Omental fat pad (tissue), 4 donors: ENCODE measurements around the gene NEIL1. TPM values are rescaled to one million over a fixed set of nuclear protein-coding genes. Genes with fewer than 3 reads are reported as not detected.

ENCODE experiments used
- ATAC-seq: fragments of 150-250 bp; one replicate; pipeline ENCODE4 v1.9.1; 2016; ENCODE audit warnings: mild to moderate bottlenecking, moderate library complexity; ENCODE audit not compliant: low FRiP score
- DNase-seq: peaks from one replicate; pipeline ENCODE4 v3.0.0-alpha.2; 2019; ENCODE audit warnings: low spot score
- CTCF ChIP-seq, 3 donors: fragments of 450-650 bp; IDR thresholded peaks; one replicate each; pipeline ENCODE4 v1.5.1; 2016 to 2017; ENCODE audit warnings: antibody characterized with exemption in 3 of 3, mild to moderate bottlenecking in 3 of 3, moderate library complexity in 2 of 3
- total RNA-seq, 4 donors: library from RNA; depleted of rRNA; stranded (reverse); fragments of >200 nt; gene quantifications; one replicate each; pipeline ENCODE4 v1.1.0, GENCODE V29; 2016

Gene NEIL1
- total RNA-seq, 4 donors from 2014 or later, result 13.3 to 41.8 (median 29.9) TPM

DNA sequence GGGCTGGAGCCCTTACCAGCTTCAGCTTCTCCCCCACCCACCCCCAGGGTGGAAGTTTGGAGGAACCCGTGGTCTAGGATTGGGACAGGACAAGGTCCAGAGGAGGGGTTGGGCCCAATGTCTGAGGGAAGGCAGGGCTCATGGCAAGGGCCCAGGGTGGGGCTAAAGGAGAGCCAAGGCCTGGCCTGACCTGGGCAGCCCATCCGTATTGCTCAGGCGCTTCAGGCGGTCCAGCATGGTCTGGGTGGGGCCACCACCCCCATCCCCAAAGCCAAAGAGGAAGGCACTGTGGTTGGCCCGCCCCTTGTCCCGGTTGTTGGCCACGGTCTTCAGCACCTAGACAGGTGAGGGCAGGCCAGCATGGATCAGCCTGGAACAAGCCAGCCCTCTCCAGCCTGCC lies 14.0 kb downstream of the NEIL1 start:
- no peak for TF ChIP-seq CTCF (IDR thresholded peaks at IDR 0.05)
- ATAC-seq, result no peak
- DNase-seq, result no peak

DNA sequence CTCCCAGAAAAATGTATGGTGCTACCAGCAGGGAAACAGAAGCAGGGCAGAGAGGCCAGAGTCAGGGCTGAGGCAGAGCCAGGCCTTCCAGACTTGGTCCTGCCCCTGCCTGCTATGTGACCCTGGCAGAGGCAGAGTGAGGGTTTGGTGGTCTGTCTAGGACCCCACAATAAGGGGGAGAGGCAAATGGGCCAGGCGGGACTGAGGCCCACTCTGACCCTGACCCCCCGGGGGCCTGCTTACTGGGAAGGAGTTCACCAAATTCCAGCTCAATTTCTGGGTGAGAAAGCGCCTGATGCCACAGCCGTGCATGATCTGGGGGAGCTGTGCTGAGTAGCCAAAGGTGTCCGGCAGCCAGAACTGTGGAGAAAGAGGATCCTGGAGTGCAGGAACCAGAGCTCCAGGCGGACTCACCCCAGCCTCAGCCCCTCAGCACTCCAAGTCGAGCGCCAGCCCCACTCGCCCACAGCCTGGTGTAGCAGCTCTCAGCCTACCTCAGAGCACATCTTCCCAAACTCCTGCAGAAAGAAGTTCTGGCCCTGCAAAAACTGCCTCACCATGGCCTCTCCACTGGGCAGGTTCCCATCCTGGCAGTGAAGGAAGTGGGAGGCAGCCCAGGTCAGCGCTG lies 14.6 kb downstream of the NEIL1 start:
- no peak for DNase-seq
- TF ChIP-seq CTCF (IDR thresholded peaks at IDR 0.05), result no peak

DNA sequence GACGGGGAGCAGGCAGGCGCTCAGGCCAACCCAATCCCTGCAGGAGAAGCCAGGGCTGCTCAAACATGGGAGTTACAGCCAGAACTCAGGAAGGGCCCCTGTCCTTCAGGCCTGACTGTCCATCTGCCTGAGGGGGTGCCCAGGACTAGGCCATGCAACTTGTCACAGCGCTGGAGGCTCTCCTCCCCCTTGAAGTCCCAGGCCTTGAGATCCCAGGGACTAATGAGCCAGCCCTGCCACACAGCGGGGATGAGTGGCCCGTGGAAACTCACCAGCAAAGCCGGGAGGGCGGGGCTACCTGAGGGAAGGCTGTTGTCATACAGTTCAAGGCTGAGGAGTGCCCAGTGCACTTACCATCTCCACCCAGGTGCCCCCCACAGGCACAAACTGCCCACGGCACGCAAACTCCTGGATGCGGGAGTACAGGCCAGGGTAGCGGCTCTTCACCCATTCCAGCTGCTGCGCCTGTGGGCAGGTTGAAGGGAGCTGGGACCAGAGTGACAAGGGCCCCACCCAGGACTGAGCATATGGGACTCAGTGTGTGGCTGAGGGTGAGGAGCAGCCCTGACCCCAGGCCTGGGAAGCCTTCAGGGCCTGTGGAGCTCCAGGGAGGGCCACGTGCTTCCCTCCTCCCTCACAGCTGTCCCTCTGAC lies 15.3 kb downstream of the NEIL1 start:
- TF ChIP-seq CTCF (IDR thresholded peaks at IDR 0.05), result no peak
- ATAC-seq, result no peak
- no peak for DNase-seq

More for the DNA sequence above, 14.6 kb downstream of the NEIL1 start:
- no peak for ATAC-seq

DNA sequence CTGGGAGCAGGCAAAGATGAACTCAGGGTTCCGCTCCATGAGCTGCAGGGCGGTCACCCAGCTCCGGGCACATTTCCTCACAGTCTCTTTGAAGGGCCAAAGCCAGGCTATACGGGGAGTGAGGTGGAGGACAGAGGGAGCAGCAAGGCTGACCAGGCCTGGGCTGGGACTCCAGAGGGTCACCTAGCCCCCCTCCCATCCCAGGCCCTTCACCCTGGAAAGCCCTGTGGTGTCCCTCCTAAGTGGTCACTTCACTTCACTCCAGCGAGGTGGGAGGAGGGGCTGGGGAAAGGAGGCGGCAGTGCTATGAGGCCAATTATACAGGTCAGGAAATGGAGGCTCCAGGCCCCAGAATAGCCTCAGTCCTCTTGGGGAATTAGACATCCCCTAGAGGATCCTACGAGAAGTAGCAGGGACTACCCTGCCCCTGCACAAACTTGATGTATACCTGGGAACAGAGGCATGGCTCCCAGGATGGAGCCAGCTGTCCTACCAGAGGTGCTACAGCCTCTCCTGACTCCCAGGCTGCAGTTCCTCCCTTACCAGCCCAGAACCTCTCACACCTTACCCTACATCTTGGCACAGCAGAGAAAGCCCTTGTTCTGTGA lies 15.9 kb downstream of the NEIL1 start:
- ATAC-seq, result no peak
- no peak for DNase-seq
- TF ChIP-seq CTCF (IDR thresholded peaks at IDR 0.05), result no peak

GRCh38 chr15:75363786-75364185 lies 16.9 kb downstream of the NEIL1 start:
- DNase-seq, result no peak
- TF ChIP-seq CTCF (IDR thresholded peaks at IDR 0.05), result no peak

DNA sequence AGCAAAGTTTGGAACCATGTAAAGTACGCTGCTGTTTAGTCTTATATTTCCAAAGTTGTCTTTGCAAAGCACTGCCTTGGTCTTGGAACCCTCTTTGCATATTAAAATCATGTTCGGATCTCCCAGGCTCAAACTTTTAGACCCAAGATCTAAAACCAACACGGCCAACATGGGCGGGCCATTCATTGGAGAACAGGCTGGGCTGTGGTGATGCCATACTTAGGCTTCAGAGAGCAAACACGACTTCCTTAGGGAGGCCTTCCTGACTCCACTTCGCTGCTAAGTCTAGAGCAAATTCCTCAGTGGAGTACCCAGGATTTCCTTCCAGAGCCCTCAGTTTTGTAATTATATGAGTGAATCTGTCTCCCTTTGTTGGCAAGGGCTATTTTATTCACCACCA lies 18.0 kb downstream of the NEIL1 start:
- TF ChIP-seq CTCF (IDR thresholded peaks at IDR 0.05), result no peak
- DNase-seq (no peak), ATAC-seq (no peak)

More at GRCh38 chr15:75363786-75364185, 16.9 kb downstream of the NEIL1 start:
- ATAC-seq, result no peak
